ENCODE results near the gene CDON.

Gene CDON

DNA sequence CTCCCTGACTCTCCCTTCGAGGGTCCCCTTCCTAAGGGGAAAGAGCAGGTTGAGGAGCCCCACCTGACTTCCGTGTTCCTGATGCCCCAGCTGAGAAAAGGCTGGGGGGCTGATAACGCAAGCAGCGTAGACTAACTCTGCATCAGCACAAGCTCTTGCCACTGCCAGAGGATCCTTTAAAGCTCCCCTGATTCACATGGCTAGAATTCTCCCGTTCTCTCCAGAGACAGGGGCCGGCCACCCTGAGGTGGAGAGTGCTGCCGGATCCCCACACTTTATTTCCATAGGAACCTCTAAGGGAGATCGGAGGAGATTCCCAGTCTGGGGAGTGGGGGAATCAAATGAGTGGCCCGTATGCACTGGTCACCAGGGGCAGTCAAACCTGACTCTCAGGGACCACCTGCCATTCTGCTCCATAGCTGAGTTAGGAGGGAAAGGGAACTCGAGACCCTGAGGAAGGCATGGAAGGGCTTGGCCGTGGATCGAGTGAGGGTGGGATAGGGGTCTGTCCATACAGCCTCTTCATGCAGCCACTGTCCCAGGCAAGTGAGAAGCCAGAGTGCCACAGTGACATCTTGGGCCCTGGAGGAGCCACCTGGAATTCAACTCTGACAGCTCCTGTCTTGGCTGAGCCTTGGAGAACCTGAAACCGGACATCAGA, 118.2 kb downstream of the CDON start:
- DNase-seq (ENCODE audit: low read depth): no peak

DNA sequence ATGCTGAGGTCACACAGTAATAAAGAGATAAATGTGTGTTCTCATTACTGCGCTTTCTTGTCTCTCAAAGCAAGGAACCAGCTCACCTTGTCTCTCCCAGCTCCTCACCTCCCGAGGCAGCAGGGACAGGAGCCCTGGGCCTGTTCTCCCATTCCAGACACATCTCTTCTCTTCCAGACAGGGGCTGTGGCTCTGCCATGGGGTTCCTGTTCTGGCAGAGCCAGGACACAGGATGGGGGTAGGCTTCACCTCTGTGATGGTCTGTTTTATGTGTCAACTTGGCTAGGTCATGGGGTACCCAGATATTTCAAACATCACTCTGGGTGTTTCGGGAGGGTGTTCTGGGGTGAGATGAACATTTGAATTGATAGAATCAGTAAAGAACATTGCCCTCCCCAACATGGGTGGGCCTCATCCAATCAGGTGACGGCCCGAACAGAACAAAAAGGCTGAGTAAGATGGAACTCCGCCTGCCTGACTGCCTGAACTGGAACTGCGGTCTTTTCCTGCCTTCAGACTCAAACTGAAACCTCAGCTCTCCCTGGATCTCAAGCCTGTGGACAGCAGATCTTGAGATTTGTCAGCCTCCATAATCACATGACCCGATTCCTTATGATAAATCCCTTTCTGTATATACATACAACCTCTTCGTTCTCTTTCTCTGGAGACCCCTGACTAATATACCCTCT, 118.9 kb downstream of the CDON start:
- no peak for DNase-seq (ENCODE audit: low read depth)

DNA sequence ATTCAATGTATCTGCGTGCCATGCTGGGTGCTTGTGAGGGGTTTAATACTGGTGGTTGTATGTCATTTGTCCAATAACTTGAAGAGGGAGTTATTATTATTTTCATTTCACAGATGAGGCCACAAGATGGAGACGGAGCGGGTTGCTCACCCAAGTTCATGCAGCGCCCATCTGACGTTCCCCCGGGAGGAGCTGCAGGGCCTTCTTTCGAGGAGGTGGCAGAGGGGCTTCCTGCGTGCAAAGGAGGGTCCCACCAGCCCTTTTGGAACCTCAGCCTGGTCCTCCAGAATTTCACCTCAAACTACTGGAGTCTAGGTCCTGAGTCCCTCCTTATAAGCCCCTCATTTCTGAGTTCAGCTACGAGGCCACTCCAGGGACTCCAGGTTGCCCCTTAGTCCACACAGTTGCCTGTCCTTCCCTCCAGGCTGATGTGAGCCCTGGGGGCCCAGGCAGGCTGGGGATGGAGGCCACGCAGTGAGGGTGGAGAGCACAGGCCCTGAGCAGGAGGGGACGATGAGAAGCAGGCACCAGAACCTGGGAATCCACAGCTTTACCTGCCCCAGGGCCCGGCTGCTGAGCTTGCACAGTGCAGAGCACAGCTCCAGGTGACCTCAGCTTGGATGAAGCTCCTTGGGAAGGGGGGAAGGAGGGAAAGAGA, 119.8 kb downstream of the CDON start:
- no peak for DNase-seq (ENCODE audit: low read depth)

DNA sequence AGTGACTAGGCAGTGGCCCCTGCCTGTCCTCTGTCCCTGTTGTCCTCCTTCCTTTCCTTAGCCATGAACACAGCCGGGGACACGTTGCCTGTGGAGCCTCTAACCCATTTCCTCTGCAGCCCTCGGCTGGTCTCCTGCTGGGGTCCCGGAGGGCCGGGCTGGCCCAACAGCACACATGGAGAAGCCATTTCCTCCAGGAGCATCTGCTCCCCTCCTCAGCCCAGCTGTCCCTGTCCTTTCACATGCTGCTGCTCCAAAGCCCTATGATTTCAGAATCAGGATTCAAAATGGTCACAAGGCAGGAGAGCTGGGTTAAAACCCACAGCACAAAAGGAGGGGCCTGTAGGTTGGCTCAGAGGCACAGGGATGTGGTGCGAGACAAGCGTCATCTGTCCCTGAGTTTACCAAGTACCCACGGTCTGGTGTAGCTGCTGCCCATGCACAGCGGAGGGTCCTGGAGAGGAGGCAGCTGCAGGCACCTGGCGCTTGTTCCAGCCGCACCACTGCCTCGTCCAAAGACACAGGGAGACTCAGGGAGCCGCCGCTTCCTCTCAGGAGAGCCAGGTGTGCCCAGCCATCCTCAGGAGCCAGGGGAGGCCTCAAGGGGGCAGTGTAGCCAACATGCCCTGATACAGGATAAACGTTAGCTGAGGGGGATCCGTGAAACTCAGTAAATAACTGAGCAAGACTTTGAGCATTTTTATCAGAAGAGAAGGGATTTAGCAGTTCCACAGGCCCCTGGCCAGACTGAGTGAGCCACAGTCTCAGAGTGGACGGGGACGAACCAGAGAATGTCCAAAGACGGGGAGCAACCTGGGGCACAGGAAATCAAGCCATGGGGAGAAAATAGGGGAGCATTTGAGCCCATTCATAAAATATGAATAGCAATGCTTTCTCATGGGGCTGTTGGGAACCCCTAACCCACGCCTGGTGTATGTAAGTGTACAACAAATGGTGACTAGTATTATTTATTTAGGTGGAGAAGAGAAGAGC, 120.8 kb downstream of the CDON start:
- no peak for DNase-seq (ENCODE audit: low read depth)

DNA sequence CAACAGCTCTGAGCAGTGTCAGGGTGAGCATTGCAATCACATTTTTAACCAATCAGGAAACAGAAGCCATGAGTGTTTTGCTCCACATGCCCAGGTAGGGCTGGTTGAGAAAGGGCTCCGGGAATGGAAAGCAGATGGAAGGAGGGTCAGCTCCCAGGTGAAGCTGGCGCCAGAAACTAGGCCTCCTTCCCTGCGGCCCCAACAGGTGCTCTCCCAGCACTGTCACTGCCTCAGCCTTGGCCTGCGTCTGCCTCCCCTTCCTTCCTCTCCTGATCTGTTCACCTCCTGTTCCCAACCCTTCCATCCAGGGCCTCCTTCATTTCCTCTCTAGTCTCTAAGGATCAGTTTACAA, 121.4 kb downstream of the CDON start:
- DNase-seq (ENCODE audit: low read depth): no peak

DNA sequence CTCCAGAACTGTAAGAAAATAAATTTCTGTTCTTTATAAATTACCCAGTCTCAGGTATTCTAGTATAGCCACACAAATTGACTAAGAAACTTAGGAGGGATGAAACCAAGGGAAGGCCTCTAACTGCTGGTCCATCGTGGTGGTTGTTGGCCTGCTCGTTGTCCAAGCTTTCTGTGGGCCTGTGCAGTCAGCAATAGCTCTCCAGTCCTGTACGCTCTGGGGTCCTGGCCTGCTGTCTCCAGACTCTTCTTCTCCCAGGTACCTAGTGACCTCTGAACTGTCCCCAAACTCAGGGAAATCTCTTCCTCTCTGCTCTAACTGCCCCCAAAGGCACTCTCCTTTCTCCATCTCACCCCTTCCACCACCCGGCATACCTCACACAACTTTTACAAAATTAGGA, 122.5 kb downstream of the CDON start:
- no peak for DNase-seq (ENCODE audit: low read depth)

DNA sequence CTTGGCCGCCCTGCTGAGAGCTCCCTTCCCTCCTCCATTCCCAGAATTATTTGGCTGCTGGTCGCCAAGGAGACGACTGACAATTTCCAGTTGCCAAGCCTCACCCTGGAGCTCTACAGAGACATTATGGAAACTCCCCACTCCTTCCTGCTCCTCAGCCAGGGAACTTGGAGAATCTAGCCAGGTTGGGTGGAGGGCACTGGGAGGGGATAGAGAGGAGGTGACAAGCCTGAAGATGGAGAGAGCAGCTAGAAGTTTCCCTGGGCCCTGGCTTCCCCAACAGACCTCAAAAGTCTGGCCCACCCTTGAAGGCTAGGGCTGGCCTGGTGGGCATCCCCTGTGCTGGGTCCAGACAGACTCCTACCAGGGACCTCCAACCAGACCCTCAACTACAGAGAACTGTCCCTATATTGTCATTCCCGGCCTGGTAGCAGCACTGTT, 123.6 kb downstream of the CDON start:
- no peak for DNase-seq (ENCODE audit: low read depth)

DNA sequence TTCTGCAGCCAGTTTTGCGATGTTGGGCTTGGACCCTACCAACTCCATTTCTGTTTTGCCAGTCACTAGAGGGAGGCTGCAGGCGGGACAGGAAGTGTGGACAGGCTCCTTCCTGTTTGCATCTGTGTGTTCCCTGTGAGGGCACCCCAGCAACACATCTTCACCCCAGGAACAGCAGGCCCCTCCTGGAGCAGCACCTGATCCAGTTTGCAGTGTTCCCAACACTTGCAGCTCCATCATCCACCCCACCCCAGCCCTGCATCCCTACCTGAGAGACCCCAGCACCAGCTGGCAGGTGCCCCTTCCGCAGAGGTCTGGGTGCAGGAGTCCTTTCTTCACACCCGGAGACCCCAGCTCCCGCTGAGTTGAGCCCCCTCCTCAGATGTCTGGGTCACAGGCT, 124.2 kb downstream of the CDON start:
- DNase-seq (ENCODE audit: low read depth): no peak

DNA sequence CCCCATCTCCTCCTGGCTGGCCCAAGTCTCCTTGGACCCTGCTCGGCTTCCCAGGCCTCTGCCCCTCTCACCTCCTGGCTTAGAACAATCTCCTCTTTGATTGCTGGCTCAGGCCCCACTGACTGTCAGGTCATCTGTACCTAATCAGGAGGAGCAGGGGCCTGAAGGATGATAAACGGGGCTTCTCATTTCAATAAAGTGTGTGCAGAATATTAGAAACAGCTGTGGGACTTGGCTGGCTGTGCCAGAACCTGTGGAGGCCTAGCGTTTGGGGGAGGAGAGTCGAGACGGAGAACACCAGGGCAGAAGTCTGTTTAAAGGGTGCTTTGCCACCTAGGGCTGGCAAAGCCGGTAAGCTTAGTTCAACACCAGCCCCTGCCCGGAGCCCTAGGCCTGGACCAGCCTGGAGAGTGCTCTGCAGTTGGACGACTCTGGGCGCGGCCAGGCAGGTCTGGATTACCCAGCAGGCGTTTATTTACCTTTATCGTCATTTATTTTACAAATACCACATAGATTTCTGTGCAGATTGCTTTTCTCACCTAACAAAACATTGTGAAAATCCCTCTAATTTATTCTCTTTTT, 127.0 kb downstream of the CDON start:
- peak; percentile 6 for DNase-seq (ENCODE audit: low read depth)

DNA sequence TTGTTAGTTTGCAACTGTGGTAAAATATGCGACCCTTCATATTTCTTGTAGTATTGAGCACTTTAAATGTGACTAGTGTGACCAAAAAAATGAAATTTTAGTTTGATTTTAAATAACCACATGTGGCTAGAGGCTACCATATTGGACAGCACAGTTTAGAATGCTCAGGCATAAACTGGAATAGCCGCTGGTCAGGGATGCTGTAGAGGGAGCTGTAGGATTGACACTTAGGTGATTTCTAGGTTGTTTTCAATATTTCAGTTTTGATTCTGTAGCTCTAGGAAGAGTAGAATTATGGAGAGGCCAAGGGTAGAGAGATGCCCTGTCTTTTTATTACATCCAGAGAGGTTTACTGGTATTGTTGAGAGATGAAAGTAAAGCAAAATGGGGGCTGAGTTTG, 127.6 kb downstream of the CDON start:
- DNase-seq (ENCODE audit: low read depth): no peak

DNA sequence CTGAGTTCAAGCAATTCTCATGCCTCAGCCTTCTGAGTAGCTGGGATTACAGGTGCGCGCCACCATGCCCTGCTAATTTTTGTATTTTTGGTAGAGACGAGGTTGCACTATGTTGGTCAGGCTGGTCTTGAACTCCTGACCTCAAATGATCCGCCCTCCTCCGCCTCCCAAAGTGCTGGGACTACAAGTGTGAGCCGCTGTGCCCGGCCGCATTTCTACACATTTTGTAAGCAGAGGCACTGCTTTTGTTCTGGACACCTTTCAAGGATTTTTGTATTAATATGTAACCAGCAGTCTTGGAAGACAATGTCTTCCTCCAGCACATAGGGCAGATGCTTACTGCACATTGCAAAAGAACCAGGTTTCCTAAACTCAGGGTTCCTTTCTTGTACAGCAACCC, 128.2 kb downstream of the CDON start:
- DNase-seq (ENCODE audit: low read depth): no peak

DNA sequence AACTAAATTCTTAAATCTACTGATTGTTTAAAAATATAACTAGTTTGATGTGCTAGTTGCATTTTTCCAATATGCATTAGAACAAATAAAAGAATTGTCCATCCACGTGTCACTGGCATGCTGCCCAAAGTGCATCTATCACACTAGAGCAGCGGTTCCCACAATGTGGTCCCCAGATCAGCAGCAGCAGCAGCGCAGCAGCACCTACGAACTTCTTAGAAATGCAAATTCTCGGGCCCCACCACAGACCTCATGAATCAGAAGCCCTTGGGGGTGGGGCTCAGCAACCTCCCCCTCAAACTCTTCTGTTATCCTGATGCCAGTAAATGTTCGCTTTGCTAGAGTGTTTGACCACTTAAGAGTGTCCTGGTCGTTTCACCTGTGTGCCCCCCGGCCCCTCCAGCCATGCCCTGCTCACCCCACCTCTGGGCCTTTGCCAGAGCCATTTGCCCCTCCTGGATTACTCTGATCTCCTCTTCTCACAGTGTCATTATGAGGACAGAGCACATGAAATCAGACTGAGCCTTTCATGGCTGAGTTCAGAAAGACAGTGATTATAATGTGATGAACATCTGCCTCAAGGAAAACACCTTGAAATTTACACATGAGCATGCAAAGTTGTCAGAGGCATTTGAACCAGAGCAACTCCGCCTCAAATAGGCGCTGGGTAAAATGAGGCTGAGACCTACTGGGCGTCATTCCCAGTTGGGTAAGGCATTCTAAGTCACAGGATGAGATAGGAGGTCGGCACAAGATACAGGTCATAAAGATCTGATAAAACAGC, 129.4 kb downstream of the CDON start:
- no peak for DNase-seq (ENCODE audit: low read depth)

DNA sequence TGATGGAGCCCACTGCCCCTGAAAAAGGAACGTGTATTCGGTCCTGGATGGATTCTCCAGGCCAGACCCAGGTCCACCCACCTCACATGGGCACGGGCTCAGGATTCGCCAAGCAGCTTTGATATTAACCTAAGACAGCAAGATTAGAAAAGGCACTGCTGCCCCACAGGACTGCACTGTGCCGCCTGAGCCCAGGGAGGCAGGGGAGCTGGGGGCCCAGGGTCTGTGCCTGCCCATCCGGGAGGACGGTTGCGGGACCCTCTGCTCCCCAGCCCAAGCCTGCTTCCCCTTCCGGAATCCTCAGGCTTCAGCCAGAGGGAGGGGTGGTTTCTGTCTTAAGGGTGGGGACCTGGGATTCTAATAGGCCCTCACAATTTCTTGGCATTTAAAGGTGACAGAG, 130.4 kb downstream of the CDON start:
- DNase-seq (ENCODE audit: low read depth): no peak

DNA sequence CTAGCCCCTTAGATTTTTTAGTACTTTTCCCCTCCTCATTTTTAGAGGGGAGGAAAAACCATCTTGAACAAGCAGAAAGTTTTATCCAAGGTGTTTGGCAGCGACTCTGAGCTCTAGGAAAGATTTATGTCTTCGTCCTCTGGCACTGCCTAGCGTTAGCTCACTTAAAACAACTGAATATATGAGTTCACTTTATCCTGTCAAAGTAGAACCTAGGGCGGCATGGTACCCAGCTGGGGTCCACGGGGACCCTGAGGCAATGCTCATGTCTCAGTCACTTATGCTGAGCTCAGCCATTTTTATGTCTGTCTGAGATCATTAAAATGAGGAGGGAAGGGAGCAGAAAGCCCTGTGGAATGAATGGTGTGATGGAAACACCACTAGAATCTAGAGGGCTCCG, 131.0 kb downstream of the CDON start:
- DNase-seq (ENCODE audit: low read depth): no peak

DNA sequence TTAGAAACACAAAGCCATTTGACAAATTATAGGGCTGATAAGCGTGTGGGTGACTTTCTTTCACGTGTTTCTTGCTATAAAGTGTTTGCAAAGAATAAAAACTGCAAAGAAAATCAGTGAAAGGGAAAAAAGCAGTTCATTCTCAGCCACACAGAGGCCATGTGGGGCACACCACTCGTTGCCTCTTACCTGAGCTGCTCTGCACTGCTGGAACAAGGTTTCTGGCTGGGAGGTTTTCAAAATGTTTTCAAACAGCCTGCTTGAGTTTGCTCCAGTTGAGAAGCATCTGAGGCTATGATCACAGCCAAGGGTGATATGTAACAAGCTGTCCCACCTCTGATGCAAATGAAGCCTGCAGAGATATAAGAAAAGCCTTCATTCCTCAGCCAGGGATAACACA, 131.6 kb downstream of the CDON start:
- no peak for DNase-seq (ENCODE audit: low read depth)

DNA sequence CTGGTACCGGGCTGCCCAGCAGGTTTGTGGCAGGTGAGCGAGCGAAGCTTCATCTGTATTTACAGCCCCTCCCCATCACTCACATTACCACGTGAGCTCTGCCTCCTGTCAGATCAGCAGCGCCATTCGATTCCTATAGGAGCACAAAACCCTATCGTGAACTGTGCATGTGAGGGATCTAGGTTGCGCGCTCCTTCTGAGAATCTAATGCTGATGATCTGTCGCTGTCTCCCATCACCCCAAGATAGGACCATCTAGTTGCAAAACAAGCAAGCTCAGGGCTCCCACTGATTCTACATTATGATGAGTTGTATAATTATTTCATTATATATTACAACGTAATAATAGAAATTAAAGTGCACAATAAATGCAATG, 132.6 kb downstream of the CDON start:
- DNase-seq (ENCODE audit: low read depth): no peak

DNA sequence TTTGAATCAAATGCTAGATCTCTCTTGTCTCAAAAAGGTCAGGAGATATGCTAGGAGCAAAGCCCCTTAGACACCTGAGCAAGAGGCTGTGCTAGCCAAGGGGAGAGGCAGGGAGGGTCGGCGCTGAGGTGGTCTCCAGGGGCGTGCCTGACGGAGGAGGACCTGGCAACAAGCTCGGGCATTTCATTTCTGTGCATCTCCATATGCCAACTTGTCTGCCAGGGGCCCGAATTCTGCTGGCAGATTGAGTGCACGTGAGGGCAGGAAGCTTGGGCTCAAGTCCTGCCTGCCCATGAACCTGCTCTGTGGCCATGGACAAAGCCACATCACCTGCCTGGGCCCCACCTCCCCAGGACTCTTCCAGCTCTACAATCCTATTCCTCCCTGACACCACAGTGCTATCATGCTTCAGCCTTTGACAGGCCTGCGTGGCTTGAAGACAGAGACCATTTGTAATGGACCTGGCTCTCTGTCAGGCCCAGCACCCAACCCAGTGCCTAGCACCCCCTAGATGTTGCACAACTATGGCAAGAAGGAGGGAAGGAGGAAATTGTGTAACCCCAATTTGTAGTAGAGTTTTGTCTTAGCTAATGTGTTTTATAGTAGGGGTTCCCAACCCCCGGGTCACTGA, 133.1 kb downstream of the CDON start:
- DNase-seq (ENCODE audit: low read depth): no peak

DNA sequence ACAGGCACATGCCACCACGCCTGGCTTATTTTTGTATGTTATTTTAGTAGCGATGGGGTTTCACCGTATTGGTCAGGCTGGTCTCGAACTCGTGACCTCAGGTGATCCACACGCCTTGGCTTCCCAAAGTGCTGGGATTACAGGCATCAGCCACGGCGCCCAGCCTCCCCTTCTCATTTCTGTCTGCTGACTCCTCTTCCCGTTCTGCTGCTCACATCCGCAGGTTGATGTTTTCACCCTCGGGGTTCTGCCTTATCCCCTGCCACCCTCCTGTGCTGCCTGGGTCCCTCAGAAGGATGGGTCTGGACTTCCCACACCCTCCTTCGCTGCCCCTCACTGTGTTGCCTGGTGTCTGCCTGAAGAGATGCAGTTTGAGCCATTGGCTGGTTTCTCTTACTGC, 136.0 kb downstream of the CDON start:
- no peak for DNase-seq (ENCODE audit: low read depth)

DNA sequence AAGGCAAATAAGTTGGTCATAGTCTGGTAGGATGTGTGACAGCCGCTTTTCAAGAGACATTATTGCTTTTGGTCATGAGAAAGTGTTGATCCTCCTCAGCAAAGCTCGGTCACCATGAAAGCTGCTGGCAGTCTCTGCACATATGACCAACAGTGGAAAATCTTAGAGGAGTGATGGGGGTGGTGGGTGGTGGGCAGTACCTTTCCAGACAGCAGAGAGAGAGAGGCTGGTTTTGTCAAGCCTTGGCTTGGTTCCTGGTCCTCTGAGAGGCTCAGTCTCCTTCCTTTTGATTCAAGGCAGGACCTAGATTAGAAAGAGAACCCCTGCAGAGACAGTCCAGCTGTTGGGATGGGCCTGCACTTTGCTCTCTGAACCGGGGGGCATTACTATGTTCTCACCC, 136.9 kb downstream of the CDON start:
- DNase-seq (ENCODE audit: low read depth): no peak

DNA sequence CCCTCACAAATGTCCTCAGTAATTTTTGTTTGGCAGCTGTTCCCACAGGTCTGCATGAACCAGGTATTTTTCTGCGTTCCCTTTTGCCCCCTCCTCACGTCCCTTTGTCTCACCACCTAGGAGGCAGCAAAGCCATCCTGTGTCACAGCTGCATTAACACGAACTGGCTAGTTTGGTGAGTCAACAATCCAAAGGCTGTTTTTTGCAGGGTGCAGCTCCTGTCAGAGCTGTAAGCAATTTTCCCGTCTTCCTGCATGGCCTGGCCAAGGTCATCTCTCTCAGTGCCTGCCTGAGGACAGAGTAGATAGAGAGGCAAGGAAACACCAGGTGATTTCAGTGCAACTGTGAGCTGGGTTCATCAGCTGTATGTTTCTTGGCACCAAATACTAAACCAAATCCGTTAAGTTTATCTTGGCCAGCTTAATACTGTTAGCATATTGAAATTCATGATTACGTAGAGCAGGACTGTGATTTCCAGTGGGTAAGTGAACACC, 137.4 kb downstream of the CDON start:
- DNase-seq (ENCODE audit: low read depth): no peak

All from GM04504 (cell line).